OCI-LY1 (cell line): ENCODE measurements around the gene LIMS1.

Experiments
- CTCF ChIP-seq: fragments of 200-600 bp; sonication (generic), shearing (Covaris generic); IDR thresholded peaks from 2 replicates; pipeline ENCODE4 v1.5.1; 2017; ENCODE audit warnings: mild to moderate bottlenecking, antibody characterized with exemption, low read length, moderate library complexity, mixed read lengths
- EZH2 ChIP-seq: fragments of 200-600 bp; sonication (generic), shearing (Covaris generic); IDR thresholded peaks from 2 replicates; pipeline ENCODE4 v1.8.0; 2017; ENCODE audit warnings: borderline replicate concordance, mixed run types, mild to moderate bottlenecking, antibody characterized with exemption, low read length, moderate library complexity, mixed read lengths

- TF ChIP-seq CTCF, result no peak
- no peak for TF ChIP-seq EZH2
Measured at GRCh38 chr2:108594982-108595464, 60.8 kb downstream of the LIMS1 start.
